Mucosa of descending colon (tissue), 3 donors: Measurements from ENCODE around the gene FANCC. TPM values are rescaled to one million over a fixed set of nuclear protein-coding genes. Genes with fewer than 3 reads are reported as not detected.

Experiments used
- ATAC-seq: fragments of 200-7000 bp; cut with Tn5 transposase; one replicate; pipeline ENCODE4 v1.9.1; 2020; ENCODE audit warnings: mild to moderate bottlenecking, moderate library complexity
- DNase-seq, 3 donors: peaks; one replicate each; pipeline ENCODE4 v3.0.0-alpha.2; 2020
- H3K36me3 ChIP-seq: fragments of 200-600 bp; one replicate; pipeline ENCODE4 v1.8.0; 2021; ENCODE audit warnings: low read depth, mild to moderate bottlenecking
- H3K4me1 ChIP-seq: fragments of 200-600 bp; one replicate; pipeline ENCODE4 v1.8.0; 2021; ENCODE audit warnings: low read depth, mild to moderate bottlenecking
- H3K4me3 ChIP-seq: fragments of 200-600 bp; one replicate; pipeline ENCODE4 v1.8.0; 2021; ENCODE audit warnings: mild to moderate bottlenecking
- H3K9me3 ChIP-seq: fragments of 200-600 bp; one replicate; pipeline ENCODE4 v1.8.0; 2021; ENCODE audit warnings: mild to moderate bottlenecking
- CTCF ChIP-seq: fragments of 200-600 bp; IDR thresholded peaks from one replicate; pipeline ENCODE4 v1.8.0; 2022; ENCODE audit warnings: antibody characterized with exemption, mild to moderate bottlenecking
- intact Hi-C, 2 donors: fragments of 100-400 bp; cut with DNase I in 1 of 2; cut with micrococcal nuclease in 1 of 2; formaldehyde crosslinking; loops; one replicate each; pipeline versions ENCODE4 v1.11.0 to v1.11.1; 2022; cut with DNase I, micrococcal nuclease
- total RNA-seq, 3 donors: library from RNA; stranded (reverse); fragmentation: NEBNext Ultra II Directional in 2 of 3; extraction: Animal tissue kit (Norgen Biotek cat#: 25700) in 2 of 3; gene quantifications; one replicate each; pipeline versions ENCODE4 v1.2.1 to v1.2.4, GENCODE V29; 2021 to 2023
- donor health status: DM: no; HTN: no; CAD: no; lungs with moderate emphysema.
- donor health status: DM: no; HTN: no; CAD: no.
- donor health status: DM: no; HTN: yes; CAD: no.

Gene FANCC
- total RNA-seq, 3 donors from 2014 or later, result 10.7 to 18.0 (median 14.2) TPM

GRCh38 chr9:95193480-95193879 is 124.0 kb downstream of the FANCC start:
- no peak for TF ChIP-seq CTCF
- no peak overlapping the region for H3K4me3 ChIP-seq
- no peak for ATAC-seq
- no peaks in the 10 kb centered on the region for H3K4me1 ChIP-seq
- intact Hi-C loops, result no loop called here
- no peaks in the 10 kb centered on the region for H3K9me3 ChIP-seq
- no peaks in the 10 kb centered on the region for H3K36me3 ChIP-seq
- no peak for DNase-seq

GRCh38 chr9:95193067-95193466 is 124.4 kb downstream of the FANCC start:
- TF ChIP-seq CTCF, result no peak
- H3K36me3 ChIP-seq, result no peaks in the 10 kb centered on the region
- ATAC-seq (no peak), DNase-seq (no peak)
- H3K4me1 ChIP-seq, result no peaks in the 10 kb centered on the region
- intact Hi-C loops, result no loop called here
- H3K4me3 ChIP-seq, result no peak overlapping the region
- no peaks in the 10 kb centered on the region for H3K9me3 ChIP-seq

- intact Hi-C loops, result no loop called here
- ATAC-seq (no peak), DNase-seq (no peak)
- no peaks in the 10 kb centered on the region for H3K9me3 ChIP-seq
- H3K4me1 ChIP-seq, result no peaks in the 10 kb centered on the region
- H3K4me3 ChIP-seq, result no peak overlapping the region
- no peak for TF ChIP-seq CTCF
- no peaks in the 10 kb centered on the region for H3K36me3 ChIP-seq
Measured at GRCh38 chr9:95192631-95193030, 124.9 kb downstream of the FANCC start.

- TF ChIP-seq CTCF, result no peak
- H3K4me1 ChIP-seq, result no peaks in the 10 kb centered on the region
- no peaks in the 10 kb centered on the region for H3K9me3 ChIP-seq
- H3K36me3 ChIP-seq, result no peaks in the 10 kb centered on the region
- H3K4me3 ChIP-seq, result no peak overlapping the region
- intact Hi-C loops, result no loop called here
- ATAC-seq (no peak), DNase-seq (no peak)
Measured at GRCh38 chr9:95190413-95190812, 127.1 kb downstream of the FANCC start.

GRCh38 chr9:95189251-95190098 is 128.0 kb downstream of the FANCC start:
- peak; percentile 54 for ATAC-seq
- Histone ChIP-seq H3K36me3 (no peaks in the 10 kb centered on the region), H3K4me1 (no peaks in the 10 kb centered on the region), H3K9me3 (no peaks in the 10 kb centered on the region), H3K4me3 (no peak overlapping the region)
- no peak for TF ChIP-seq CTCF
- intact Hi-C loops, result no loop called here
- DNase-seq, result peak in 1 of 3 donors; percentile 42
